HG02571 (cell line): ENCODE measurements around the gene ARRB2.

Experiments used
- ATAC-seq: cut with Tn5 transposase; IDR thresholded peaks from one replicate; pipeline ENCODE4 v1.9.1; 2021; ENCODE audit warnings: mild to moderate bottlenecking, moderate library complexity; ENCODE audit not compliant: unreplicated experiment

The ARRB2 gene

DNA sequence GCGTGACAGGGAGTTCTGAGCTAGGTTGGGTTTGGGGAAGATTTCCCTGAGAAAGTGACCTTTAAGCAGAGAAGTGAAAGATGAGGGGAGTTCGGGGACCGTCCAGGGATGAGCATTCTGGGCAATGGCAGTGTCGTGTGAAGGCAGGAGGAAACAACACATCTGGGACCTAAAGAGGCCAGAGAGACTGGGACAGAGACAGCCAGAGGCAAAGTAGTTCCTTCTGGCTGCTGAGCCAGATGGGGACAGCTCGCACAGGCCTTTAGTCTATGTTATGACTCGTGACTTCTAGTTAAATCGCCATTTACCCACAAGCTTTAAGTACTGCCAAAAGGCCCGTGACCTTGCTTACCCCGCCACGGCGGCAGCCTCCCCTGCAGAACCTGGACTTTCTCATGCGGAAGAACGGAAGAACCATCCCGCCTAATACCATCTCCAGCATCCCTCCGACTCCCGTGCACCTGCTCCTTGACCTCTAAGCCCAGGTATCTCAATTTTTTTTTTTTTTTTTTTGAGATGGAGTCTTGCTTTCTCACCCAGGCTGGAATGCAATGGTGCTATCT, 12.3 kb downstream of the ARRB2 start:
- no peak for ATAC-seq

GRCh38 chr17:4724650-4725049, 14.2 kb downstream of the ARRB2 start:
- ATAC-seq = no peak

GRCh38 chr17:4725646-4726310, 15.3 kb downstream of the ARRB2 start:
- ATAC-seq = no peak

GRCh38 chr17:4728124-4728523, 17.7 kb downstream of the ARRB2 start:
- no peak for ATAC-seq

DNA sequence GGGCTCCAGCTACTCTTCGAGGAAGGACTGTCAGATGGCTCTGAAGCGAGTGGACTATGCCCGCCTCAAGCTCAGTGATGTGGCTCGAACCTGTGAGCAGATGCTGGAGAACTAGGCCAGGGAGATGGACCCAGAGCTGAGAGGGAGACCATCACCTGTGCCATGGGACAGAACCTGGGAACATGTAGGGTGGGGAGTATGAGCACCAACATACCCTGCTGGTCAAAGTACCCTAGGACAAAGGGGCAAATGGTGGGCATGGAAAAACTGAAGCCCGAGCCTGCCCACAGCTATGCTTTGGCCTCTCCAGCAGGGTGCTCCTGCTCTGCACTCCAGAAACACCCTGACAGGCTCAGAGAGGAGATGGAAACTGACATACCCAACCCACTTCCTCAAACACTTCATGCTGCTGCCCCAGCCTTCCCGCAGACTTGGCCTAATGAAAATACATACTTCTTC, 22.7 kb downstream of the ARRB2 start:
- no peak for ATAC-seq

DNA sequence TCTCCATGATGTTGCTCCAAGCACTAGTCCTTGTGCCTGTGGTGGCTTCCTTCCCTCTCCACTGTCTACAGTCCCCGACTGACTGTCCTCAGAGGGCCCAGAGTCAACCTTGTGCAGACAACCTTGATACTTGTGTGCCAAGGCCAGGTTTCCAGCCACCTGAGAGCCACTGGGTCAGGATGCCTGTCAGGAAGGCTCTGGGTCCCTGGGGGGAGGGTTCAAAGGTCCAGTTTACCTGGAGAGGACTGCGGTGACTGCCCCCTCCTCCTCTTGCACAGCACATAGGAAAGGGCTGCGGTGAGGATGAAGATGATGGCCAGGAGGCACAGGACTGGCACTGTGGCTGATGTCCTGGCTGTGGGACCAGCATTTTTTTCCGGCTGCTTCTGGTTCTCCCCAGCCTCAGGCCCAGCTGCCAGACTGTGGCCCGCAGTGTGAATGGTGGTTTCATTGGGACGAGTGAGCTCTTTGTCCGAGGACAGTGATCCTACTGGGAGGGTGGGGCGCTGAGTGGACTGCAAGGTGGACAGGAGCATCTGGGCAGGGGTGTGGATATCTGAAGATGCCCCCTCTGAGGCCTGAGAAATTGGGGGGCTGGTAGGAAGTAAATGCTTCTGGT, 24.5 kb downstream of the ARRB2 start:
- no peak for ATAC-seq

- no peak for ATAC-seq
These were observed 25.6 kb downstream of the ARRB2 start for GRCh38 chr17:4735876-4736651.

- no peak for ATAC-seq
These were observed 28.0 kb downstream of the ARRB2 start for GRCh38 chr17:4738136-4739121.

DNA sequence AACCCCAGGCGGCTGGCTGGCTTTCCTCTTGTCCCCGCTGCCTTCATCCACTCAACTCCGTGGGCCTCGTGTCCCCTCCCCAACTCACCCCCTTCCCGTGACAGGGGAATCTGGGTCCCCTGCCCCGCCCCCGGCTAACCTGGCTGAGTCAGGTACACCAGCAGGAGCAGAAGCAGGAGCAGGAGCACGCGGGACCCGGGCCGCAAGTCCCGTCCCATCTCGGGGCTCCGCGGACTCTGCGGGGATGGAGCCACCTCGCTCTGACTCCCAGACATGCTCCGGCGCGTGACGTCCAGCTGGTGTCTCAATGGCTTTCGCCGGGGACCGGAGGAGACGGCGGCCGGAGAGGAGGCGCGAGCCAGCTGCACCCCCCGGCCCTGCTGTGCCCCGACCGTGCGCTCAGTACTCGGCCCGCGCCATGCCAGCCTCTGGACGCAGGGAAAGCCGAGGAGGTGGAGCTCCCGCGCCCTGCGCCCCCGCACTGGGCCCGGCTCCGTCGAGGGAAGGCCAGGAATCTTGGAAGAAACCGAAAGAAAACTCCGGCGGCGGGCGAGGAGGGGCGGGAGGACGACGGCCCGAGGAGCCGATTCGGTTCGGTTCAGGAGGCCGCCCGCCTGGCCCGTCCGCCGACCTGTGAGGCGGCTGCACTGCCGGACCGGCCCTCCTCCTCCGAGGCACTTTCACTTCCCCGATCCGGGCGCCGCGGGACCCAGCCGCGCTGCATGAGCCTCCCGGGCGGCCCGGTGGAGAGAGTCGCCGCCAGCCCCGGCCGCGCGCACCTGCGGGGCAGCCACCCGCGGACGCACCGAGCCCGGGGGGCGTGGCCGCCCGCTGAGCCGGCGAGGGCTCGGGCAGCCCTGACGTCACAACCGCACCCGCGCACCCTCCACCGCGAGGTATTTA, 28.9 kb downstream of the ARRB2 start, which contains the start of the genes CXCL16 and ZMYND15:
Gene CXCL16, minus strand, starts transcription at position 807 of the 903 bp plus-strand sequence. Its CDS starts 589 bp downstream, at position 218.
Gene ZMYND15, plus strand, starts transcription at position 712 of the 903 bp plus-strand sequence. CDS start 716 bp downstream, outside the sequence.
- no peak for ATAC-seq

GRCh38 chr17:4740025-4740351, 29.6 kb downstream of the ARRB2 start:
- ATAC-seq = no peak

- no peak for ATAC-seq
These were observed 30.2 kb downstream of the ARRB2 start for GRCh38 chr17:4740584-4740983.

DNA sequence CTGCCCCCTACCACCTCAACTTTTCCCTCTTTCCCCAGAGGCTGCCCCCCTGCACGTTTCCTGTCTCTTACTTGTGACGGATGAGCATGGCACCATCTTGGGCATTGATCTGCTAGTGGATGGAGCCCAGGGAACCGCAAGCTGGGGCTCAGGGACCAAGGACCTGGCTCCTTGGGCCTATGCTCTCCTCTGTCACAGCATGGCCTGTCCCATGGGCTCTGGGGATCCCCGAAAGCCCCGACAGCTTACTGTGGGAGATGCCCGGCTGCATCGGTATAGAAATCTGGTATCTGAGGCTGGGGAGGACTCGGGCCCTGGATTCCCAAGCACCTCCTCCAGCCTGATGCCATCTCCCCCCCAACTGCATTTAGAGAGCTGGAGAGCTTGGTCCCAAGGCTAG, 31.1 kb downstream of the ARRB2 start:
- ATAC-seq = no peak

GRCh38 chr17:4742133-4742532, 31.7 kb downstream of the ARRB2 start:
- ATAC-seq = no peak

DNA sequence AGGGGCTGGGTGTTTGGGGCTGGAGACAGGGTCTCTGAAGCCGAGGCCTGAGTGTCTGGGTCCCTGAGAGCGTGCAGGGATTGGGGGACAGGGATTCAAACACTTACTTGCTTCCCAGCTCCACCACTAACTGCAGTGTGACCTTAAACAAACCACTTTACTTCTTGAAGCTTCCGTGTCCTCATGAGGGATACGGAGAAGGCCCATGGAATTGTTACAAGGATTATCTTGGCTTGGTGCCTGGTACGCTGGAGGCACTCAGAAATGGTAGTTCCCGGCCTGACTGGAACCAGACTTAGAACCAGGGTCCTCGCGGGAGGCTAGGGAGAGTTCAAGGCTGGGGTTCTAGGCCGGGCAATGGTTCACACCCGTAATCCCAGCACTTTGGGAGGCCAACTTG, 32.2 kb downstream of the ARRB2 start:
- no peak for ATAC-seq

DNA sequence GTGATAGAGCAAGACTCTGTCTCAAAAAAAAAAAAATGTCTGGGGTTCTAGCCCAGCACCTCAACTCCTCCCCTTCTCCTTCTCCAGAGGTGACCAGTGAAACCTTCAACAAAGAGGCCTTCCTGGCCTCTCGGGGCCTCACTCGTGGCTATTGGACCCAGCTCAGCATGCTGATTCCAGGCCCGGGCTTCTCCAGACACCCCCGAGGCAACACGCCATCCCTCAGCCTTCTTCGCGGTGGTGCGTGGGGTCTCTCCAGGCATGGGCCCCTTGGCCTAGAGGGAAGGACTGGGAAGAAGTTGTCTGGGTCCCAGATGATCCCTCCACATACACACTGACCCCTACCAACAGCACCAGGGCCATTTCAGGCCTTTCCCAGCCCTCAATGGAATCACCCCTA, 32.8 kb downstream of the ARRB2 start:
- ATAC-seq = no peak

- ATAC-seq = no peak
These were observed 33.5 kb downstream of the ARRB2 start for GRCh38 chr17:4743898-4744297.

DNA sequence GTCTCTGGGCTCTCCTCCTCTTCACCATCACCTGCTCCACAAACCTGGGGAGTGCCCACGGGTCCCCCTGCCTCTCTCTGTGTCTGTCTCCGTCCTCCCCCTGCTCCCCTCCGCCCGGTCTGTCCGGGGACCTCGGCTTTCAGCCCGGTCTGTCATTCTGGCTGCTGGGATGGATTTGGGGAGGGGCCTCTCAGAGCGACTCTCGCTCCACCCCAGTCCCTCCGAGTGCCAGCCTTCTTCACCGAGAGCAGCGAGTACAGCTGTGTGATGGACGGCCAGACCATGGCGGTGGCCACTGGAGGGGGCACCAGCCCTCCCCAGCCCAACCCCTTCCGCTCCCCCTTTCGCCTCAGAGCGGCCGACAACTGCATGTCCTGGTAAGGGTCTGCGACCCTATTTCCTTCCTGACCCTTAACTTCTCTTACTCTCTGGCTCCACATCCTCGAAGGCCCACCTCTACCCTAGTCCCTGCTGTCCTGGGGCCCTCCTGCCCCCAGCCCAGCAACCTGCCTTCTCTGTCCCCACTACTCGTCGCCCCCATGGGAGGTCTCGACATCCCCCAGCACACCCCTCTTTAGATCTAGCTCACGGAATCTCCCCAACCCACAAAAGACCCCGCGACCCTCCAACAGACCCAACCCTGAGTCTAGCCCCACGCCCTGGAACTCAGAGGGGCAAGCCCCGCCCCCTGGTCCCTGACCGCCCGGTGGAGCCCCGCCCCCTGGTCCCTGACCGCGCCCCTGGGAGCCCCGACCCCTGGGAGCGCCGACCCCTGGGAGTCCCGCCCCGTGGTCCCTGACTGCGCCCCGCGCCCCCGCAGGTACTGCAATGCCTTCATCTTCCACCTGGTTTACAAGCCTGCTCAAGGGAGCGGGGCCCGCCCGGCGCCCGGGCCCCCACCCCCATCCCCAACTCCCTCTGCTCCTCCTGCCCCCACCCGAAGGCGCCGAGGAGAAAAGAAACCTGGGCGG, 34.9 kb downstream of the ARRB2 start:
- no peak for ATAC-seq

GRCh38 chr17:4747847-4748246, 37.4 kb downstream of the ARRB2 start:
- no peak for ATAC-seq
